ENCODE data around the gene SCPEP1.

Gene SCPEP1

GRCh38 chr17:57046749-57047148 is 68.8 kb downstream of the SCPEP1 start:
- TF ChIP-seq CREB1 (IDR thresholded peaks at IDR 0.05; ENCODE audit: low read depth), result no peak
- TF ChIP-seq TEAD4 (IDR thresholded peaks at IDR 0.05), result no peak
- no peak for TF ChIP-seq ZBTB7A (IDR thresholded peaks at IDR 0.05; ENCODE audit: low read depth)
- no peak for TF ChIP-seq EGR1 (IDR thresholded peaks at IDR 0.05)
- no peak for TF ChIP-seq MAX (IDR thresholded peaks at IDR 0.05)
- TF ChIP-seq FOXM1 (IDR thresholded peaks at IDR 0.05; ENCODE audit: borderline replicate concordance, low read depth), result no peak
- TF ChIP-seq RAD21 (IDR thresholded peaks at IDR 0.05; ENCODE audit: low read depth), result no peak
- no peak for TF ChIP-seq TCF12 (IDR thresholded peaks at IDR 0.05; ENCODE audit: low read depth)

GRCh38 chr17:57048096-57048495 is 70.2 kb downstream of the SCPEP1 start:
- TF ChIP-seq TEAD4 (IDR thresholded peaks at IDR 0.05) (no peak), ZBTB7A (IDR thresholded peaks at IDR 0.05; ENCODE audit: low read depth) (no peak), EP300 (IDR thresholded peaks at IDR 0.05; ENCODE audit: borderline replicate concordance) (no peak), REST (IDR thresholded peaks at IDR 0.05; ENCODE audit: low read depth) (no peak), EGR1 (IDR thresholded peaks at IDR 0.05) (no peak), NFIC (IDR thresholded peaks at IDR 0.05) (no peak), MAX (IDR thresholded peaks at IDR 0.05) (no peak), FOXM1 (IDR thresholded peaks at IDR 0.05; ENCODE audit: borderline replicate concordance, low read depth) (no peak), RAD21 (IDR thresholded peaks at IDR 0.05; ENCODE audit: low read depth) (no peak), TCF12 (IDR thresholded peaks at IDR 0.05; ENCODE audit: low read depth) (no peak), TAF1 (IDR thresholded peaks at IDR 0.05; ENCODE audit: low read depth) (no peak), USF1 (IDR thresholded peaks at IDR 0.05) (no peak), CEBPB (IDR thresholded peaks at IDR 0.05) (no peak), CREB1 (IDR thresholded peaks at IDR 0.05; ENCODE audit: low read depth) (no peak), YY1 (IDR thresholded peaks at IDR 0.05; ENCODE audit: low read depth) (no peak)

GRCh38 chr17:57050306-57050705 is 72.4 kb downstream of the SCPEP1 start:
- no peak for TF ChIP-seq USF1 (IDR thresholded peaks at IDR 0.05)

- TF ChIP-seq TCF12 (IDR thresholded peaks at IDR 0.05; ENCODE audit: low read depth) (no peak), REST (IDR thresholded peaks at IDR 0.05; ENCODE audit: low read depth) (no peak), RAD21 (IDR thresholded peaks at IDR 0.05; ENCODE audit: low read depth) (no peak), YY1 (IDR thresholded peaks at IDR 0.05; ENCODE audit: low read depth) (no peak), EP300 (IDR thresholded peaks at IDR 0.05; ENCODE audit: borderline replicate concordance) (no peak), TEAD4 (IDR thresholded peaks at IDR 0.05) (no peak), EGR1 (IDR thresholded peaks at IDR 0.05) (no peak), MAX (IDR thresholded peaks at IDR 0.05) (no peak), TAF1 (IDR thresholded peaks at IDR 0.05; ENCODE audit: low read depth) (no peak), FOXM1 (IDR thresholded peaks at IDR 0.05; ENCODE audit: borderline replicate concordance, low read depth) (no peak), NFIC (IDR thresholded peaks at IDR 0.05) (no peak), ZBTB7A (IDR thresholded peaks at IDR 0.05; ENCODE audit: low read depth) (no peak), USF1 (IDR thresholded peaks at IDR 0.05) (no peak), CREB1 (IDR thresholded peaks at IDR 0.05; ENCODE audit: low read depth) (no peak), CEBPB (IDR thresholded peaks at IDR 0.05) (no peak)
Measured at GRCh38 chr17:57051886-57052361, 74.0 kb downstream of the SCPEP1 start.

Measured in Ishikawa (cell line).